Ascending aorta (tissue), 2 donors: ENCODE results near the gene KLHDC4. TPM values are rescaled to one million over a fixed set of nuclear protein-coding genes. Genes with fewer than 3 reads are reported as not detected.

Source experiments
- DNase-seq, 2 donors: peaks; one replicate each; pipeline ENCODE4 v3.0.0-alpha.2; 2019; ENCODE audit warnings: low spot score in 2 of 2
- H3K27ac ChIP-seq, 2 donors: fragments of 200-600 bp; sonication (generic); one replicate each; pipeline ENCODE4 v1.5.1; 2016 to 2017; ENCODE audit warnings: mild to moderate bottlenecking in 1 of 2
- H3K27me3 ChIP-seq: fragments of 200-600 bp; sonication (generic); one replicate; pipeline ENCODE4 v1.5.1; 2017
- H3K36me3 ChIP-seq, 2 donors: fragments of 200-600 bp; sonication (generic); one replicate each; pipeline ENCODE4 v1.5.1; 2016
- H3K4me1 ChIP-seq, 2 donors: fragments of 200-600 bp; sonication (generic); one replicate each; pipeline ENCODE4 v1.5.1; 2016 to 2017; ENCODE audit warnings: mild to moderate bottlenecking in 1 of 2
- H3K4me3 ChIP-seq, 2 donors: fragments of 200-600 bp; sonication (generic); one replicate each; pipeline ENCODE4 v1.5.1; 2016 to 2017; ENCODE audit warnings: mild to moderate bottlenecking in 1 of 2
- H3K9me3 ChIP-seq, 2 donors: fragments of 200-600 bp; sonication (generic); one replicate each; pipeline ENCODE4 v1.5.1; 2016
- intact Hi-C: fragments of 100-400 bp; cut with DNase I; formaldehyde crosslinking; loops from one replicate; pipeline ENCODE4 v1.15.1; 2023
- total RNA-seq: library from RNA; depleted of rRNA; stranded (reverse); fragments of >200 nt; gene quantifications from one replicate; pipeline ENCODE4 v1.1.0, GENCODE V29; 2016
- TF ChIP-seq, protein P1 (sequence below), 3 experiments: fragments of 200-600 bp in 2 of 3; fragments of 450-650 bp in 1 of 3; sonication (generic) in 2 of 3; IDR thresholded peaks; one replicate each; pipeline ENCODE4 v1.5.1; 2016 to 2019; ENCODE audit warnings: antibody characterized with exemption in 3 of 3, mild to moderate bottlenecking in 1 of 3, moderate library complexity in 1 of 3

Gene KLHDC4
- total RNA-seq, 1 donor from 2014 or later, result 38.4 TPM

DNA sequence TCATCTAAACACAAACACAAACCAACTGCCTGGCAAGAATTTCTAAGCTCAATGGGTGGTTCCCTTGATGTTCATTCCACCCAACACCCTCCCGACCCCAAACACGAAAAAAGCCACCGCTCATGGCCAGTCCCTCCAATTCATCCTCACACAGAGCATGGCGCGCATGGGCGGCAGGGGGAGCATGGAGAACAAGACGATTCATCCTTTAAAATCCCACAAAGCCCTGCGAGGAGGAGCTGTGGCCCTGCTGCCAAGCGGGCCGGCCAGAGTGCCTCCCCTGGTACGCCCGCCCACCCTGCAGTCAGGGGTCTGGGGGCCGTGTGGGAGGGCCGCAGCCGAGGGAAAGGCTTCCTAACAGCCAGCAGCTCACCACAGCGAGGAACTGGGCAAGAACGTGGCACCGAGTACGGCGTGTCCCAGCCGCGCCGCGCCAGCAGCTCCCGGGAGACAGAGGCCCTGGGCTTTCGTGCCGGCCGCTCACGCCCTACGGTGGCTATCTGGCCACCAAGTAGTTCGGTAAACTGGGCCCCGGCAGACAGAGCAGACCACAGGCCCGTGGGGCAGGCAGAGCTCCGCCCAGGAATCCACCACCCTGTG lies 60.9 kb downstream of the KLHDC4 start:
- Histone ChIP-seq H3K4me1 (no peaks in the 10 kb centered on the region), H3K9me3 (no peaks in the 10 kb centered on the region), H3K27ac (no peak overlapping the region), H3K4me3 (no peak overlapping the region), H3K27me3 (no peaks in the 10 kb centered on the region), H3K36me3 (peaks cover 34 to 59% of the 10 kb centered on the region in 2 donors)
- intact Hi-C loops, result no loop called here
- no peak for DNase-seq
- TF ChIP-seq, protein P1, sequence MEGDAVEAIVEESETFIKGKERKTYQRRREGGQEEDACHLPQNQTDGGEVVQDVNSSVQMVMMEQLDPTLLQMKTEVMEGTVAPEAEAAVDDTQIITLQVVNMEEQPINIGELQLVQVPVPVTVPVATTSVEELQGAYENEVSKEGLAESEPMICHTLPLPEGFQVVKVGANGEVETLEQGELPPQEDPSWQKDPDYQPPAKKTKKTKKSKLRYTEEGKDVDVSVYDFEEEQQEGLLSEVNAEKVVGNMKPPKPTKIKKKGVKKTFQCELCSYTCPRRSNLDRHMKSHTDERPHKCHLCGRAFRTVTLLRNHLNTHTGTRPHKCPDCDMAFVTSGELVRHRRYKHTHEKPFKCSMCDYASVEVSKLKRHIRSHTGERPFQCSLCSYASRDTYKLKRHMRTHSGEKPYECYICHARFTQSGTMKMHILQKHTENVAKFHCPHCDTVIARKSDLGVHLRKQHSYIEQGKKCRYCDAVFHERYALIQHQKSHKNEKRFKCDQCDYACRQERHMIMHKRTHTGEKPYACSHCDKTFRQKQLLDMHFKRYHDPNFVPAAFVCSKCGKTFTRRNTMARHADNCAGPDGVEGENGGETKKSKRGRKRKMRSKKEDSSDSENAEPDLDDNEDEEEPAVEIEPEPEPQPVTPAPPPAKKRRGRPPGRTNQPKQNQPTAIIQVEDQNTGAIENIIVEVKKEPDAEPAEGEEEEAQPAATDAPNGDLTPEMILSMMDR (IDR thresholded peaks at IDR 0.05), result no peak

DNA sequence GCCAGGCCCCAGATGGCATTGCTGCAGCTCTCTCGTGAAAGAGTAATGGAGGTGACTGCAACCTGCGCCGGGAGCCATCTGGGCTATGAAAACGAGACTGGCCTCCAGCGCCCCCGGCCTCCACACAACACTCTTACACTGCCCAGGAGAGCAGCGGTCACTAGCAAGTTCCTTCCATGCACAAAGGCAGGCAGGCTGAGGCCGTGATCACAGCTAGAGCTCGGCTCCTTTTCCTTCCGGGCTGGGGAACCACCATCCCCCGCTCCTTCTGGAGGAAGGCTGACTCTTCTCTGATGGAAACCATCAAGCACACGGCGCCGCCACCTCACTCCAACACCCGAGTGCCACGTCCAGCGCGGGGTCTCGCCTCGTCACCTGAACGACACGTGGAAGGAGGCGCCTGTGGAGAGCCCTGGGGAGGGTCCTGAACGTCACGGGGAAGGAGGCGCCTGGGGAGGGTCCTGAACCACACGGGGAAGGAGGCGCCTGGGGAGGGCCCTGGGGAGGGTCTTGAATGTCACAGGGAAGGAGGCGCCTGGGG lies 61.9 kb downstream of the KLHDC4 start:
- TF ChIP-seq, protein P1 (IDR thresholded peaks at IDR 0.05), result no peak
- no peak overlapping the region for H3K4me3 ChIP-seq
- no peak overlapping the region for H3K27ac ChIP-seq
- H3K36me3 ChIP-seq, result peaks cover 30 to 53% of the 10 kb centered on the region in 2 donors
- no peaks in the 10 kb centered on the region for H3K27me3 ChIP-seq
- intact Hi-C loops, result no loop called here
- no peaks in the 10 kb centered on the region for H3K9me3 ChIP-seq
- no peaks in the 10 kb centered on the region for H3K4me1 ChIP-seq
- DNase-seq, result no peak

DNA sequence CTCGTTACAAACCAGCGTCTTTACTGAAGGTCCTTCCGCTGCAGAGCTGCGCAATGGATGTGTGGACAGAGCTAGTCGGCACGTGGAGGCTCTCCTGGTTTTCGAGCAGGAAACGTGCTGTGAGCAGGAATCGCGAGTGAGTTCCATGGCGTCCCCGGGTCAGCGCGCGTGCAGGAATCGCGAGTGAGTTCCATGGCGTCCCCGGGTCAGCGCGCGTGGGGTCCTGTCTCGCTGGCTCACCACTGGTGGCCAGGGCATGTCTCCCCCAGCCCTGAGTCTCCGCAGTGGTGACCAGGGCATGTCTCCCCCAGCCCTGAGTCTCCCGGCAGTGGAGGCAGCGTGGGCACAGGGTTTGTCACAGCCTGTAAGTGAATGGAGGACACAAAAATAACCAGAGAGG lies 62.7 kb downstream of the KLHDC4 start:
- TF ChIP-seq, protein P1 (IDR thresholded peaks at IDR 0.05), result no peak
- Histone ChIP-seq H3K4me1 (no peaks in the 10 kb centered on the region), H3K4me3 (no peak overlapping the region), H3K36me3 (peaks cover 22 to 45% of the 10 kb centered on the region in 2 donors), H3K27me3 (no peaks in the 10 kb centered on the region), H3K27ac (no peak overlapping the region), H3K9me3 (no peaks in the 10 kb centered on the region)
- intact Hi-C loops, result no loop called here
- DNase-seq, result no peak

DNA sequence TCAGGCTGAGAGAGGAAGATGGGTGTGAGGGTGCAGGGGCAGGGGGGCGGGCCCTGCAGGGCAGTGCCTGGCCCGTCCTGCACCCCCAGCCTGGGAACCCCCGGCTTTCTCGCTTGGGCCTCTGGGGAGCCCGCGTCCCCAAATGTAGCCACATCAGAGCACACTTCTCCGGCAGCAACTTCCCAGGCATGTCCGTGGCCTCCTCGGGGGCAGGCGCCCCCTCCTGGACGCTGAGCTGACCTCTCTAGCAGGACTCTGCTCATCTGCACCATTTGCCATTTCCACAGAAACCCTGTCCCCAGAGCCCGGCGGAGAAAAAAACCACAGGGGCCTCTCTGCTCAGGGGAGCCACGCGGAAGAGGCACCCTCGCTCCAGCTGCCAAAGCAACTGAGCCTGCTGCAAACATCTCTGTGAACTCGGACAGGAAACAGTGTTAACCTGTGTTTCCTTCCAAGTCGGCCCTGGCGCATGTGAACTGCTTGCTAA lies 63.4 kb downstream of the KLHDC4 start:
- H3K36me3 ChIP-seq, result peaks cover 21 to 39% of the 10 kb centered on the region in 2 donors
- intact Hi-C loops, result no loop called here
- H3K27ac ChIP-seq, result no peak overlapping the region
- no peak overlapping the region for H3K4me3 ChIP-seq
- H3K27me3 ChIP-seq, result no peaks in the 10 kb centered on the region
- DNase-seq, result no peak
- no peaks in the 10 kb centered on the region for H3K4me1 ChIP-seq
- TF ChIP-seq, protein P1 (IDR thresholded peaks at IDR 0.05), result peak in 1 of 3 experiments; percentile 29
- no peaks in the 10 kb centered on the region for H3K9me3 ChIP-seq

DNA sequence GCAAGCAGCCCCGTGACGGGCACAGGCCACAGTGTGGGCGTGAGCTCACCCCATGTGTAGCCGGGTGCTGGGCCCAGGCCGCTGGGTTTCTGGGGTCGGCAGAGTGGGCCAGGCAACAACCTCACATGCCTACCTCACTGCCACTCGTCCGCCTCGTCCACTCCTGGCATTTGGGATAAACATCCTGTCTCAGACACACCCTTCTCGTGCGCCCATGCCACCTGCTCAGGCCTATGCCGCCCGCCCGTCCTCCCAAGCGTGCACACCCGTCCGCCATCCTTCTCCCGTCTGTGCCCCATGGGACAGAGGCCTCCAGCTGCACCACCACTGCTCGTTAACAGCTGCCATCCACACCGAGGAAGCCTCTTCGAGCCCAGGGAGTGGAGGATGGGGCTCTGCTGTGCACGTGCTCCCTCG lies 64.3 kb downstream of the KLHDC4 start:
- H3K4me3 ChIP-seq, result no peak overlapping the region
- DNase-seq, result no peak
- intact Hi-C loops, result no loop called here
- H3K36me3 ChIP-seq, result peaks cover 21 to 34% of the 10 kb centered on the region in 2 donors
- H3K9me3 ChIP-seq, result no peaks in the 10 kb centered on the region
- no peak overlapping the region for H3K27ac ChIP-seq
- TF ChIP-seq, protein P1 (IDR thresholded peaks at IDR 0.05), result no peak
- H3K27me3 ChIP-seq, result no peaks in the 10 kb centered on the region
- no peaks in the 10 kb centered on the region for H3K4me1 ChIP-seq
